Heart left ventricle (tissue), 13 donors: Measurements from ENCODE around the gene CD83.

Experiments
- POLR2A ChIP-seq, 2 donors: fragments of 450-650 bp; IDR thresholded peaks; one replicate each; pipeline ENCODE4 v1.6.1; 2017; ENCODE audit warnings: antibody characterized with exemption in 2 of 2, mild to moderate bottlenecking in 2 of 2, moderate library complexity in 2 of 2
- TF ChIP-seq, protein P1 (sequence below), 12 donors: fragments of 200-600 bp; sonication (generic) in 4 of 12; IDR thresholded peaks; one replicate each; pipeline versions ENCODE4 v1.5.0 to v1.8.0; 2018 to 2022; ENCODE audit warnings: antibody characterized with exemption in 12 of 12, mild to moderate bottlenecking in 5 of 12
- donor health status: ischemic (EF 13 %, LVEDD 7.1; RV severe dilation, severe dysfunction).
- donor health status: DM: no; HTN: yes; CAD: no.
- donor health status: DM: no; HTN: no; CAD: no.
- donor health status: ischemic (EF 25% LVEDD 6.9; RV normal size, moderate dysfunction).
- donor health status: ischemic (EF 25% LVEDD 5.7; RV mildly dilated, moderate dysfunction).
- donor health status: ischemic (EF 35%, LVEDD 5.7; RV mildly dilated, moderate dysfunction).
- donor health status: nonischemic (EF 11% LVEDD 7.7; RV severe dilation, severe dysfunction).
- donor health status: DM: yes; HTN: yes; CAD: no.
- donor health status: PGD.
- donor health status: ischemic (EF 29% LVEDD 5.4; RV normal size, mild dysfunction).
- donor health status: nonischemic (EF 23%, LVEDD 6.1; RV moderate dilation, normal function).

DNA sequence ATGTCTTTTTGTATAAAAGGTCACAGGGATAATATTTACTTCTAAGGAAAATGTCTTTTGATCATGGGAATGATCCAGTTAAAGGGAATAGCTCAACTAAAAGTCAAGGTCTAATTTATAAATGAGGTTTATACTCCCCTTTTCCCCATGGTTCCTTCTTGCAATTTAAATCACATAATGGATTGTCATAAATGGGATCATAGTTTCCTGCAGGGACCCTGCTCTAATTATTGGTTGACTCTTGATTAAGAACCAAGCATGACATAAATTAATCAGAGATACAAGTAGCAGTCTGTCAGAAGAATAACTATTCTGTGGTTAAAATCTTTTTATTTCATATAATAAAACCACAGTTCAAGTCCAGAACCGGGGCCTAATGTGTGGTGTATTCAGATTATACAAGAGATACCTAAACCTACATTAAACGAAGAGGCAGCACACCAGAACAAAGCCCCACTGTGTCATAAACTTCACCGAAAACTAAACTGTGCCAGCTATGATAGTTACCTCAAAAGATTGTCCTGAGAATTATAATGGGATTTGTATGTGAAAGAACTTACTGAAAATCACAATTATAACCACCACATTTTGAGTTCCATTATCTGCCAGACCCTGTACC is 43.0 kb upstream of the CD83 start:
- no peak for TF ChIP-seq POLR2A (IDR thresholded peaks at IDR 0.05)
- TF ChIP-seq, protein P1, sequence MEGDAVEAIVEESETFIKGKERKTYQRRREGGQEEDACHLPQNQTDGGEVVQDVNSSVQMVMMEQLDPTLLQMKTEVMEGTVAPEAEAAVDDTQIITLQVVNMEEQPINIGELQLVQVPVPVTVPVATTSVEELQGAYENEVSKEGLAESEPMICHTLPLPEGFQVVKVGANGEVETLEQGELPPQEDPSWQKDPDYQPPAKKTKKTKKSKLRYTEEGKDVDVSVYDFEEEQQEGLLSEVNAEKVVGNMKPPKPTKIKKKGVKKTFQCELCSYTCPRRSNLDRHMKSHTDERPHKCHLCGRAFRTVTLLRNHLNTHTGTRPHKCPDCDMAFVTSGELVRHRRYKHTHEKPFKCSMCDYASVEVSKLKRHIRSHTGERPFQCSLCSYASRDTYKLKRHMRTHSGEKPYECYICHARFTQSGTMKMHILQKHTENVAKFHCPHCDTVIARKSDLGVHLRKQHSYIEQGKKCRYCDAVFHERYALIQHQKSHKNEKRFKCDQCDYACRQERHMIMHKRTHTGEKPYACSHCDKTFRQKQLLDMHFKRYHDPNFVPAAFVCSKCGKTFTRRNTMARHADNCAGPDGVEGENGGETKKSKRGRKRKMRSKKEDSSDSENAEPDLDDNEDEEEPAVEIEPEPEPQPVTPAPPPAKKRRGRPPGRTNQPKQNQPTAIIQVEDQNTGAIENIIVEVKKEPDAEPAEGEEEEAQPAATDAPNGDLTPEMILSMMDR (IDR thresholded peaks at IDR 0.05) = no peak
